ENCODE measurements around the gene PER1.
"Not testable (repeated sequence)": the region's sequence is repeated elsewhere in the genome, so short reads cannot be mapped to it uniquely, and the experiment has no call there.

Gene PER1

GRCh38 chr17:8152112-8152775 is at the start of gene PER1:
Gene PER1 (minus strand): TSS chr17:8152404. CDS start chr17:8150706, 1,698 bp downstream.
- peak; percentile 85 to 93 for DNase-seq (ENCODE audit: low read depth in 2 of 2)

GRCh38 chr17:8192070-8192815 is 40.0 kb upstream of the PER1 start:
- peak in 1 of 2 donors; percentile 49 for DNase-seq (ENCODE audit: low read depth in 2 of 2)

GRCh38 chr17:8190506-8190905 is 38.3 kb upstream of the PER1 start:
- no peak for DNase-seq (ENCODE audit: low read depth in 2 of 2)

GRCh38 chr17:8189711-8190477 is 37.7 kb upstream of the PER1 start, which contains the start of gene BORCS6:
Gene BORCS6 (minus strand): TSS chr17:8190180. CDS start chr17:8190140, 40 bp downstream.
- peak; percentile 84 to 94 for DNase-seq (ENCODE audit: low read depth in 2 of 2)

GRCh38 chr17:8189041-8189710 is 37.0 kb upstream of the PER1 start:
- no peak for DNase-seq (ENCODE audit: low read depth in 2 of 2)

GRCh38 chr17:8188263-8188839 is 36.1 kb upstream of the PER1 start:
- no peak for DNase-seq (ENCODE audit: low read depth in 2 of 2)

- peak; percentile 83 to 94 for DNase-seq (ENCODE audit: low read depth in 2 of 2)
Observed at GRCh38 chr17:8187517-8188262, 35.5 kb upstream of the PER1 start.

GRCh38 chr17:8186787-8187516 is 34.7 kb upstream of the PER1 start:
- DNase-seq (ENCODE audit: low read depth in 2 of 2): peak; percentile 90 to 99

- DNase-seq (ENCODE audit: low read depth in 2 of 2): no peak
Observed at GRCh38 chr17:8186446-8186786, 34.2 kb upstream of the PER1 start.

- peak; percentile 83 to 98 for DNase-seq (ENCODE audit: low read depth in 2 of 2)
Observed at GRCh38 chr17:8185582-8186445, 33.6 kb upstream of the PER1 start.

GRCh38 chr17:8176998-8177731 is 25.0 kb upstream of the PER1 start:
- DNase-seq (ENCODE audit: low read depth in 2 of 2): no peak

- peak; percentile 79 to 87 for DNase-seq (ENCODE audit: low read depth in 2 of 2)
Observed at GRCh38 chr17:8176197-8176940, 24.2 kb upstream of the PER1 start, which contains the start of gene TMEM107. Gene TMEM107 (minus strand): TSS chr17:8176380. CDS start chr17:8176286, 94 bp downstream.

GRCh38 chr17:8175795-8176196 is 23.6 kb upstream of the PER1 start:
- no peak for DNase-seq (ENCODE audit: low read depth in 2 of 2)

- DNase-seq (ENCODE audit: low read depth in 2 of 2): no peak
Observed at GRCh38 chr17:8173871-8174322, 21.7 kb upstream of the PER1 start.

GRCh38 chr17:8173056-8173870 is 21.1 kb upstream of the PER1 start:
- DNase-seq (ENCODE audit: low read depth in 2 of 2): peak in 1 of 2 donors; percentile 76

- not testable (repeated sequence) for DNase-seq (ENCODE audit: low read depth in 2 of 2)
Observed at GRCh38 chr17:8170186-8170585, 18.0 kb upstream of the PER1 start.

- DNase-seq (ENCODE audit: low read depth in 2 of 2): no peak
Observed at GRCh38 chr17:8167526-8167925, 15.3 kb upstream of the PER1 start.

All from stimulated activated CD4-positive, alpha-beta T cell treated with anti-CD3 and anti-CD28 coated beads, Interleukin-4, amount 100 ng/mL, for 48 hours (primary cell).